Effector memory CD4-positive, alpha-beta T cell (primary cell): ENCODE data around the gene FIP1L1.

Experiments
- DNase-seq, 3 donors: peaks; one replicate each; pipeline ENCODE4 v3.0.0-alpha.2; 2020
- H3K27ac ChIP-seq: 2 replicates; pipeline ENCODE4 v1.7.0; 2013; ENCODE audit warnings: mild to moderate bottlenecking, low read length, moderate library complexity; ENCODE audit not compliant: insufficient read depth, poor library complexity, severe bottlenecking
- H3K27me3 ChIP-seq: replicated peaks from 2 replicates; pipeline ENCODE4 v1.7.0; 2013; ENCODE audit warnings: mild to moderate bottlenecking, low read length; ENCODE audit not compliant: insufficient read depth, control insufficient read depth, poor library complexity, severe bottlenecking
- H3K36me3 ChIP-seq: 2 replicates; pipeline ENCODE4 v1.7.0; 2013; ENCODE audit warnings: mild to moderate bottlenecking, low read length, moderate library complexity; ENCODE audit not compliant: control insufficient read depth, insufficient read depth
- H3K4me1 ChIP-seq: 2 replicates; pipeline ENCODE4 v1.7.0; 2013; ENCODE audit warnings: low read length, mild to moderate bottlenecking; ENCODE audit not compliant: control insufficient read depth, insufficient read depth, poor library complexity, severe bottlenecking
- H3K4me3 ChIP-seq: 2 replicates; pipeline ENCODE4 v1.7.0; 2013; ENCODE audit warnings: low read length, low read depth, mild to moderate bottlenecking; ENCODE audit not compliant: insufficient read depth, poor library complexity, severe bottlenecking
- H3K9me3 ChIP-seq: 2 replicates; pipeline ENCODE4 v1.7.0; 2013; ENCODE audit warnings: mild to moderate bottlenecking, low read length, moderate library complexity; ENCODE audit not compliant: control insufficient read depth

FIP1L1 gene

GRCh38 chr4:53355930-53356521, 21.4 kb upstream of the FIP1L1 start:
- Histone ChIP-seq H3K4me1 (no peaks in the 10 kb centered on the region), H3K9me3 (no peaks in the 10 kb centered on the region), H3K4me3 (no peak overlapping the region), H3K27ac (no peak overlapping the region), H3K27me3 (no peaks in the 10 kb centered on the region), H3K36me3 (peaks cover 9% of the 10 kb centered on the region)
- DNase-seq, result no peak

- no peak for DNase-seq
- H3K36me3 ChIP-seq, result no peaks in the 10 kb centered on the region
- no peaks in the 10 kb centered on the region for H3K27me3 ChIP-seq
- H3K27ac ChIP-seq, result no peak overlapping the region
- H3K9me3 ChIP-seq, result no peaks in the 10 kb centered on the region
- H3K4me1 ChIP-seq, result peaks cover 12% of the 10 kb centered on the region
- H3K4me3 ChIP-seq, result no peak overlapping the region
These were observed 16.0 kb upstream of the FIP1L1 start for GRCh38 chr4:53361451-53361850.

- Histone ChIP-seq H3K4me1 (peaks cover 16% of the 10 kb centered on the region), H3K27ac (no peak overlapping the region)
These were observed 15.3 kb upstream of the FIP1L1 start for GRCh38 chr4:53362093-53362492.

GRCh38 chr4:53364624-53365023, 12.8 kb upstream of the FIP1L1 start:
- no peaks in the 10 kb centered on the region for H3K36me3 ChIP-seq
- no peak for DNase-seq
- no peaks in the 10 kb centered on the region for H3K27me3 ChIP-seq
- H3K9me3 ChIP-seq, result no peaks in the 10 kb centered on the region
- H3K4me3 ChIP-seq, result peak overlapping the region; percentile 83
- peak overlapping the region; percentile 73 for H3K27ac ChIP-seq
- H3K4me1 ChIP-seq, result peaks cover 16% of the 10 kb centered on the region

More at GRCh38 chr4:53362093-53362492, 15.3 kb upstream of the FIP1L1 start:
- H3K36me3 ChIP-seq, result no peaks in the 10 kb centered on the region
- no peaks in the 10 kb centered on the region for H3K9me3 ChIP-seq
- H3K27me3 ChIP-seq, result no peaks in the 10 kb centered on the region
- H3K4me3 ChIP-seq, result no peak overlapping the region
- no peak for DNase-seq

GRCh38 chr4:53365121-53365485, 12.3 kb upstream of the FIP1L1 start:
- Histone ChIP-seq H3K9me3 (no peaks in the 10 kb centered on the region), H3K4me1 (peaks cover 16% of the 10 kb centered on the region), H3K36me3 (no peaks in the 10 kb centered on the region), H3K4me3 (peak overlapping the region; percentile 83), H3K27ac (peak overlapping the region; percentile 73), H3K27me3 (no peaks in the 10 kb centered on the region)
- no peak for DNase-seq

GRCh38 chr4:53365486-53366300, 11.7 kb upstream of the FIP1L1 start, which contains the start of gene SCFD2:
SCFD2 (minus strand) TSS chr4:53366061.
- DNase-seq, result peak; percentile 95 to 97 (median 96)
- no peaks in the 10 kb centered on the region for H3K27me3 ChIP-seq
- H3K27ac ChIP-seq, result peak within 1 kb of the TSS; percentile 73
- peak within 1 kb of the TSS; percentile 83 for H3K4me3 ChIP-seq
- no peaks in the 10 kb centered on the region for H3K9me3 ChIP-seq
- peaks cover 16% of the 10 kb centered on the region for H3K4me1 ChIP-seq
- no peaks in the 10 kb centered on the region for H3K36me3 ChIP-seq

GRCh38 chr4:53366301-53366716, 11.1 kb upstream of the FIP1L1 start:
- Histone ChIP-seq H3K27me3 (peaks cover 2% of the 10 kb centered on the region), H3K4me3 (peak overlapping the region; percentile 83), H3K27ac (peak overlapping the region; percentile 73), H3K9me3 (no peaks in the 10 kb centered on the region), H3K36me3 (no peaks in the 10 kb centered on the region), H3K4me1 (peaks cover 16% of the 10 kb centered on the region)
- no peak for DNase-seq

- Histone ChIP-seq H3K27ac (no peak overlapping the region), H3K36me3 (no peaks in the 10 kb centered on the region), H3K9me3 (no peaks in the 10 kb centered on the region), H3K4me1 (peaks cover 12% of the 10 kb centered on the region), H3K4me3 (no peak overlapping the region), H3K27me3 (peaks cover 3% of the 10 kb centered on the region)
- no peak for DNase-seq
These were observed 9.7 kb upstream of the FIP1L1 start for GRCh38 chr4:53367721-53368120.

GRCh38 chr4:53371049-53371448, 6.4 kb upstream of the FIP1L1 start:
- DNase-seq, result no peak
- no peak overlapping the region for H3K27ac ChIP-seq

GRCh38 chr4:53371843-53372521, 5.5 kb upstream of the FIP1L1 start:
- H3K4me1 ChIP-seq, result peaks cover 2% of the 10 kb centered on the region
- no peaks in the 10 kb centered on the region for H3K36me3 ChIP-seq
- H3K27me3 ChIP-seq, result peaks cover 3% of the 10 kb centered on the region
- H3K27ac ChIP-seq, result no peak overlapping the region
- H3K9me3 ChIP-seq, result no peaks in the 10 kb centered on the region
- no peak overlapping the region for H3K4me3 ChIP-seq
- no peak for DNase-seq

More at GRCh38 chr4:53371049-53371448, 6.4 kb upstream of the FIP1L1 start:
- H3K9me3 ChIP-seq, result no peaks in the 10 kb centered on the region
- peaks cover 6% of the 10 kb centered on the region for H3K4me1 ChIP-seq
- H3K36me3 ChIP-seq, result no peaks in the 10 kb centered on the region
- peaks cover 3% of the 10 kb centered on the region for H3K27me3 ChIP-seq
- H3K4me3 ChIP-seq, result no peak overlapping the region
